DMS 273 (cell line): ENCODE data around the gene FBLN5.
"Not testable (repeated sequence)": the region's sequence is repeated elsewhere in the genome, so short reads cannot be mapped to it uniquely, and the experiment has no call there.

ENCODE experiments used
- DNase-seq: peaks from one replicate; lab custom pipeline; 2025; ENCODE audit not compliant: unreplicated experiment; lab: John Stamatoyannopoulos, UW

Gene FBLN5

GRCh38 chr14:91886961-91887360 lies 60.5 kb downstream of the FBLN5 start:
- no peak for DNase-seq

GRCh38 chr14:91885839-91886238 lies 61.7 kb downstream of the FBLN5 start:
- no peak for DNase-seq

DNA sequence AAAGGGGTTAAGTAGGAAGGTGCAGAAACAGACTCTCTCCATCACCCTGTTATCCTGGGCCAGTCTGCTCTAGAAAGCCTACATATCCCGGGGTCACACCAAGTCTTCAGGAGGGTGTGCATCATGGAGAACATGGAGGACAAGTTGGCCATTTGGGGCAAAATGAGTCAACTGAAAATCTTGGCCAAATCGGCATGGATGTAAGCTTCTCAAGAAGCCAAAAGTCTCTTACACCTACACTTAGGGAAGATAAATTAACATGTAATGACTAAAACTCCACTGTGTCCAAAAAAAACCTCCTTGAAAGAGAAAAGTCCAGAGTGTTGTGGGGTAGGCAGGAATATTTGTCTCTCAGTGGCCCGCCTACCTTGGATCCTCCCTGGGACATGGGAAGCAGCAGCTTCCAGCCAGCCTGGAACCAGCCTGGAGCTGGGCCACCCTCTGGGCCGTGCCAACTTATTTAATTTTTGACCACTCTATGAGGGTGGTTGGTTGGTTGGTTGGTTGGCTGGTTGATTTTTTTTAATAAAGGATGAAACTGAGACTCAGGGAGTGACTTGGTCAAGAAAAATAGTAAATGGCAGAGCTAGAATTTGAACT lies 62.3 kb downstream of the FBLN5 start:
- no peak for DNase-seq

- no peak for DNase-seq
Measured at GRCh38 chr14:91884664-91885063, 62.8 kb downstream of the FBLN5 start.

DNA sequence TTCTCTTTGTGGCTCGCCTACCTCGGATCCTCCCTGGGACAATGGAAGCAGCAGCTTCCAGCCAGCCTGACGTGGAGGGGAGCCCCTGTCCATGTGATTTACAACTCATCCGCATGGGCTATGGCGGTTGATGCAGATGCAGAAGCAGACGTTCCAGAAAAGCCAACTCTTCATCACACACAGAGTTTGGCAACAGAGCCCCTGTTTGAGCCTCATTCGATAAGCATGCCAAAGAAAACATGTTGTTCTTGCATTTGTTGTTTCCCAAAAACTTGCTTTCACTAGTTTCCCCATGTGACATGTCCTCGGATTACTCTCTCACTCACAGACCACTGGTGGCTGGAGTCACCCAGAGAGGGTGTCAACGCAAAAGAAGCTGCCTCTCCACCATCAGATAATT lies 63.7 kb downstream of the FBLN5 start:
- DNase-seq, result no peak

DNA sequence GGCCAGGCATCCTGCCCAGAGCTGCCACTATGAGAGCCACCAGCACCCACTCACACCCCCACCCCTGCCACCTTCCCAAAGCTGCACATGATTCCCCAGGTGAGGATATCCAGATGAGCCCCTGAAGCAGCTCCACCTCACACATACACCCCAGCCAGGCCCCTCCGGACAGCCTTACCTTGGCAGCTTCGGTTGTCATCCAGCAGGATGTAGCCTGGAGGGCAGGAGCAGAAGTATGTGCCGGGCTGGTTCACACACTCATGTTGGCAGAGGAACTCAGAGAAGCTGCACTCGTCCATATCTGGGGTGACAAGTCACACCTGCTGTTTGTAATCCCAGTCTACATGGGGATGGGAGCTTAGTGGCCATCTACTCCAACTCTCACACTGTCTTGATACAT lies 64.7 kb downstream of the FBLN5 start:
- no peak for DNase-seq

GRCh38 chr14:91882369-91882768 lies 65.1 kb downstream of the FBLN5 start:
- no peak for DNase-seq

DNA sequence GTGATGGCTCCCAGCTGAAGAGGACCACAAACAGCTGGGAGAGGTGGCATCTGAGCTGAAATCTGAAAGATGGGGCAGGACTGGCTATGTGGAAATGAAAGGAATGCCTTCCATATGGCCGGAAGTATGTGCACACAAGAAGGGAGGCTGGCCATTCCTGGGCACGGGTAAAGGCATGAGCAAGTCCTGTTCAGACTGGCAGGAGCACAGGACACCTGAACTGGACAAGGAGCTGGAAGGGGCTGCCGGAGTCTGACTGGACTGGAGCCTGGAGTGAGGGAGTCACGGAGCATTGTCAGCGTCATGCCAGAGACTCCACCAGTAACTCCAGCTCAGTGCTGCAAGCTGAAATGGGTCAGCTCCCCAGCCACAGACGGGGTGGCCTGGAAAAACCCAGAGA lies 68.3 kb downstream of the FBLN5 start:
- no peak for DNase-seq

GRCh38 chr14:91878274-91878673 lies 69.2 kb downstream of the FBLN5 start:
- no peak for DNase-seq

DNA sequence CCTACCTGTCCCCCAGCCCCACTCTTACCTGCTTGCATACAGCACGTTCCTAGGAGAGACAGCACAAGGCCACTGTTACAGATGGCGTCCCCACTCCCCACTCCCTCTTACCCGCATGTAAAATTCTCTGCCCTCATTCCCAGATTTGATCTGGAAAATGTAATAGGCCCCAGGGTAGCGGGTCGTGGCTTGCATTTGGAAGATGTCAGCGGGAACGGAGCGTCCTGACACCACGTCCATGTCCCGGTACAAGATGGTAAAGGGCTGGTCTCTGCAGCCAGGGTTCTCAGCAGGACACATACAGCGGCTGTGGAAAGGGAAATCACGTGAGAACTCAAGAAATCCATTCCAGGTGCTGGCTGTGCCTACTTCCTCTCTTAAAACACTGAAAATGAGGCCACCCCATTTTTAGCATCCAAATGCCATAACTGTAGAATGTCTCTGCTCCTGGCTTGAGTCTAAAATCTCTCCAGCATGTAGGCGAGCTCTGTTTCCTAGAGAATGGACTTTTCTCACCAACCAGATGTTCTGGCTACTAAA lies 70.0 kb downstream of the FBLN5 start:
- no peak for DNase-seq

DNA sequence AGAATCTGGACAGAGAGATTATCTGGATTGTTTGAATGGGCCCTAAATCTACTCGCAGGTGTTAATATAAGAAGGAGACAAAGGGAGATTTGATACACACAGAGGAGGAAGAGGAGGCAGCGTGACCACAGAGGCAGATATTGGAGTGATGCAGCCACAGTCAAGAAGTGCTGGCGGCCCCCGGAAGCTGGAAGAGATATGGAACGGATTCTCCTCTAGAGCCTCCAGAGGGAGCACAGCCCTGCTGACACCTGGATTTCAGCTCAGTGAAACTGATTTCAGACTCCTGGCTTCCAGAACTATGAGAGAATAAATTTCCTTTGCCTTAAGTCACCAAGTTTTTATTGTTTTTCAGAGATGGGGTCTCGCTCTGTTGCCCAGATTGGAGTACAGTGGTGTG lies 71.0 kb downstream of the FBLN5 start:
- no peak for DNase-seq

DNA sequence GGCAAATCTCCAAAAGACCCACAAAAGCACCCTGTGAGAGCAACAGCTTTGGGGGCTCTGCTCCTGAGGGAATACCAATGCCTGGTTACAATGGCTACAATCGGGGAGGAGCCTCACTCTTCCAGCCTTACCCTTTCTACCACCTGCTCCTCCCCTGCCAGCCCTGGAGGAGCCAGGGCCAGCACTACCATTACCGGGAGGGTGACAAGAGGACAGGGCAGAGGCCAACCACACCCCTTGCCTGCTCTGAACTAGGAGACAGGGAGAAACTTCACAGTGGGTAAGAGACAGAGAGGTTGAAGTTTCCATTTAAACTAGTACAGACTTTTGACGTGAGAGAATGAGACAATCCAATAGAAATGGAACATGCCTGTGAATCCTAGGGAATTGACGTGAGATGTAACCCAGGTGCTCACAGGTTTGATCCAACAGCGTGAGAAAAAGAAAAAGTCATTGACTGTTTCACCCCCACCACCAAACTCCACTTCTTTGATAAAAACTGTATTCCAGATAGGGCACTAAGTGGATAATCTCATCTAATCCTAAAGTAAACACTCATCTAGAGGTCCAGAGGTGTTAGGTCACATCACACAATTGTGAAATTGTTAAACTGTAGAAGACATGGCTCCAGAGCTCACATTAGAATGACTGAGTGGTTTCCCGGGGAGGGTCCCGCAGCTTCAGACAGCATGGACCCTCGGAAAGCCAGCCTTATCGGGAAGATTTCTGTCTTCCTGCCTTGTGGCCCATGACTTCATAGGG lies 71.8 kb downstream of the FBLN5 start:
- no peak for DNase-seq

GRCh38 chr14:91873471-91874415 lies 73.8 kb downstream of the FBLN5 start:
- DNase-seq, result no peak

DNA sequence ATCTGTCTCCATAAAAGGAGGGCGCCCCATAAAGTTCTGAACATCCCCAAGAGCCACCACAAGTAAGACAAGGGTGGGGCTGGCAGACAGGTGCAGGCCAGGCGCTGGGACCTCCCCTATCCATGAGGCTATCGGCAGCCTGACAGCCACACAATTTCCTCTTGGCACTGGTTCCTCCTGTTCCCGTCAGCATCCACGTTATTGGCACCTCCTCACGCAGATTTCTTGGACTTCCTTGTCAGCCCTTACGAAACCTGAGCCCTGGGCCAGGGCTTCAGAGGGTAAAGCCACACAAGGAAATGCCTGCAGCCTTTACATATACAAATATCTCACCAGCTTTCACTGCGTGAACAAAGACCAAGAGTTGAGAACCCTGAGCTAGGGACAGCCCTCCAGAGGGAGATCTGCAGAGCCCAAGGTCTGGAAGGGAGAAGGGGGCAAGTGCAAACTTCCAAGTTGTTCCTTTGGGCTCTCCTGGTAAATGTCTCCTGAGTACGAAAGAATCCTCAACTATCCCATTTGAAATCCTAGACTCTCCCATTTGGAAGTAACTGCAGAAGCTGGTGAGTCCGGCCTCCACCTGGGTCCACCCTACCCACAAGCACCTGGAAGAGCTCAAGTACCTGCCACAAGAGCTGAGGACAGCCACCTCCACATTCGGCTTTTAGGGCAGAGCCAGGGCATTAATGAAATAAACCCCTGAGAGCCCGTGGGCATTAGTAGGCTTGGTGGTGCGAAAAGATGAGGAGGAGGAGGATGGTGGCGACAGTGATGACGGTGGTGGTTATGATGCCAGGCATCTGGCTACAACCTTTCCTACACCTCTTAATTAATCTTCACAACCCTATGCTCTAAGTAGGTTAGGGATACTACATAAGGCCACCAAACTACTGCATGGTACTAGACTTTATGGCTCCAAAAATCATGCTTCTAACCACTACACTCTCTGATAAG lies 74.7 kb downstream of the FBLN5 start:
- DNase-seq, result peak; percentile 14

- no peak for DNase-seq
Measured at GRCh38 chr14:91872011-91872501, 75.4 kb downstream of the FBLN5 start.

DNA sequence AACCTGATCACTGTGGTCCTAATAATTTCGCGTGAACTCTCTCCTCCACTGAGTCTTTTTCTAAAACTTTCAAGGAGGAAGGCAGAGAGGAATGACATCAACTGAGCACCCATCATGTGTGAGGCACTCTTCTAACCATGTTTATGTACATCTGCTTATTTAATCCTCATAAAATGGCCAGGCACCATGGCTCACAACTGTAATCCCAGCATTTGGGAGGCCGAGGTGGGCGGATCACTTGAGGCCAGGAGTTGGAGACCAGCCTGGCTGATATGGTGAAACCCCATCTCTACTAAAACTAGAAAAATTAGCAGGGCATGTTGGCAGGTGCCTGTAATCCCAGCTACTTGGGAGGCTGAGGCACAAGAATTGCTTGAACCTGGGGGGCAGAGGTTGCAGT lies 76.1 kb downstream of the FBLN5 start:
- DNase-seq, result not testable (repeated sequence)

GRCh38 chr14:91870890-91871289 lies 76.6 kb downstream of the FBLN5 start:
- no peak for DNase-seq

DNA sequence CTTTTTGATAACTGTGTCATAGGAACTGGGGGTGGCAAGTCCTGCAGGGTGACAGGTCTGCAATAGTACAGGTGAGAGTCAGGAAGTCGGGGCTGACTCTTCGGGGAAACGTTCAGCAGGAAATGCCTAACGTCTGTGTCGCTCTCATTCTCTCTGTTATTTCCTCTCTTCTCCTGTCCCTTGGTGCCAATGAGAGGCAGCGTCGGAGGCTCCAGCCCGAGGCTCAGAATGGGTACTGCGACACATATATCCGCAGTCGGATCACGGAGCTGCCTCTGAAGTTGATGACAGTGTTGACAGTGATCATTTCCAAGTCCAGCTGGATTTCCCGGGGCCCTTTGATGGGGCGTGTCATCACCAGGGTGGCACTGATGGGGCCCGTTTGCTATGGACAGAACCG lies 77.5 kb downstream of the FBLN5 start:
- no peak for DNase-seq

- DNase-seq, result no peak
Measured at GRCh38 chr14:91869556-91869955, 77.9 kb downstream of the FBLN5 start.

DNA sequence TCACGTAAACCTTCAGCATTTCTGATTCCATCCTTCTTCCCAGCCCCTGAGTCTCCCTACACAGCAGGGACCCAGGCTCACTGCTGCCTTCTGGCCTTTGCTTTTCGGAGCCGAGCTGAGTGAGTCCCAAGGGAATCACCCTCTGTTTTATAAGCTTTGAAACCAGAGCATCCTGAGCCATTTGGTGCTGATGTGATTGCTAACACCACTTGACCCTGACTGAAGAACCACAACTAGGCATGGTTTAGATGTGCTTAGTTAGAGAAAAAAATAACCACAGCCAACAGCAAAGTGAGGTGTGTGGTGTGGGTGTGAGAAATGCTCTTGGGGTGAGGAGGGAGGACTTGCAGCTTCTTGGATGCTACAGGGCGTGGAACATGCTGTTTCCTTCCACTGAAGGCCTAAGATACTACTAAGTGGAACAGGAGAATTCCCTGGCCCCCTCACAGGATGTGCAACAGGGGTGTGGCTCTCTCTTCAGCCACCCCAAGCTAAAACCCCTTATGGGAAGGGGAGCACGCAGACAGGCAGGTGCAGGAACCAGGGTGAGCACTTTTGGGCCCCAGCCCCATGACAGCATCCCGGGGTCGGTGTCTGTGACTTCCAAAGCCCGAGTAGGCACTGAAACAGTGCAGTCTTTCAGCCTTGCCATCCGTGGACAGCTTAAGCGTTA lies 80.0 kb downstream of the FBLN5 start, which contains the start of gene TC2N:
TC2N (minus strand) TSS at position 221 of the 673 bp plus-strand sequence. CDS start 53,767 bp downstream, outside the sequence.
- no peak for DNase-seq
